Measurements from ENCODE around the gene PPP1R26. TPM values are rescaled to one million over a fixed set of nuclear protein-coding genes. Genes with fewer than 3 reads are reported as not detected.

PPP1R26 gene
- total and polyA plus RNA-seq, 9 of the 15 experiments (the other 6 are each of a cell fraction or from before 2014, with no cell fraction given) = 0.77 to 26.8 (median 9.3) TPM

GRCh38 chr9:135455401-135456030 is 24.1 kb upstream of the PPP1R26 start:
- intact Hi-C loops (cut with micrococcal nuclease) = no loop called here
- H3K9me1 ChIP-seq (ENCODE audit: control insufficient read depth, insufficient read depth, low read length) = no peaks in the 10 kb centered on the region

More at GRCh38 chr9:135455401-135456030, 24.1 kb upstream of the PPP1R26 start:
- POLR2A ChIA-PET = interaction anchor here (1.2 to 2.1 kb wide), 4 partner anchors 13 to 22 kb away, joined by 4 to 11 read pairs (median 5); no protein-coding TSS in a partner anchor
- DNase-seq (ENCODE audit: extremely low read depth in 1 of 4, low spot score in 3 of 4) (no peak), FAIRE-seq (no peak), ATAC-seq (no peak)
- H3K4me1 ChIP-seq (replicated peaks in 1 of 2; ENCODE audit: control insufficient read depth in 2 of 2, insufficient read depth in 2 of 2, low read length in 2 of 2) = peaks cover 5 to 9% of the 10 kb centered on the region in 2 experiments; a peak in 2 of 5 replicates
- BruUV-seq (replicated peaks) = no TSS peak
- H3K36me3 ChIP-seq (ENCODE audit: control insufficient read depth, insufficient read depth, low read length) = no peaks in the 10 kb centered on the region
- no peak for TF ChIP-seq KLF13 (tag; IDR thresholded peaks at IDR 0.05; ENCODE audit: borderline replicate concordance, low read depth)
- TF ChIP-seq ZNF449 (CRISPR knock-in tag; IDR thresholded peaks at IDR 0.05) = no peak
- no peak for TF ChIP-seq NR1H2 (CRISPR knock-in tag; IDR thresholded peaks at IDR 0.05)
- no peak for TF ChIP-seq MLLT1 (IDR thresholded peaks at IDR 0.05)
- TF ChIP-seq ZBTB49 (CRISPR knock-in tag; IDR thresholded peaks at IDR 0.05; ENCODE audit: borderline replicate concordance) = no peak
- TF ChIP-seq, protein P1, sequence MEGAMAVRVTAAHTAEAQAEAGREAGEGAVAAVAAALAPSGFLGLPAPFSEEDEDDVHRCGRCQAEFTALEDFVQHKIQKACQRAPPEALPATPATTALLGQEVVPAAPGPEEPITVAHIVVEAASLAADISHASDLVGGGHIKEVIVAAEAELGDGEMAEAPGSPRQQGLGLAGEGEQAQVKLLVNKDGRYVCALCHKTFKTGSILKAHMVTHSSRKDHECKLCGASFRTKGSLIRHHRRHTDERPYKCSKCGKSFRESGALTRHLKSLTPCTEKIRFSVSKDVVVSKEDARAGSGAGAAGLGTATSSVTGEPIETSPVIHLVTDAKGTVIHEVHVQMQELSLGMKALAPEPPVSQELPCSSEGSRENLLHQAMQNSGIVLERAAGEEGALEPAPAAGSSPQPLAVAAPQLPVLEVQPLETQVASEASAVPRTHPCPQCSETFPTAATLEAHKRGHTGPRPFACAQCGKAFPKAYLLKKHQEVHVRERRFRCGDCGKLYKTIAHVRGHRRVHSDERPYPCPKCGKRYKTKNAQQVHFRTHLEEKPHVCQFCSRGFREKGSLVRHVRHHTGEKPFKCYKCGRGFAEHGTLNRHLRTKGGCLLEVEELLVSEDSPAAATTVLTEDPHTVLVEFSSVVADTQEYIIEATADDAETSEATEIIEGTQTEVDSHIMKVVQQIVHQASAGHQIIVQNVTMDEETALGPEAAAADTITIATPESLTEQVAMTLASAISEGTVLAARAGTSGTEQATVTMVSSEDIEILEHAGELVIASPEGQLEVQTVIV (CRISPR knock-in tag; IDR thresholded peaks at IDR 0.05; ENCODE audit: borderline replicate concordance) = no peak
- TF ChIP-seq SAP30 (IDR thresholded peaks at IDR 0.05; ENCODE audit: borderline replicate concordance, insufficient read depth, low read depth, low read length, poor library complexity, severe bottlenecking) = no peak
- no peak overlapping the region for H3K4me3 ChIP-seq
- H3K27me3 ChIP-seq (ENCODE audit: control insufficient read depth in 2 of 2, insufficient read depth in 2 of 2, low read length in 2 of 2) = no peaks in the 10 kb centered on the region
- H4K20me1 ChIP-seq (replicated peaks; ENCODE audit: control insufficient read depth, insufficient read depth, low read length) = no peaks in the 10 kb centered on the region
- H2AFZ ChIP-seq (ENCODE audit: low read depth, low read length) = no peak overlapping the region
- H3K9me3 ChIP-seq (replicated peaks; ENCODE audit: control insufficient read depth, insufficient read depth, low read depth, low read length) = no peaks in the 10 kb centered on the region
- CTCF ChIA-PET (ENCODE audit: low intra/inter-chr PET ratio) = no interaction called here
- H3K4me2 ChIP-seq (ENCODE audit: insufficient read depth, low read length) = no peak overlapping the region
- H3K9ac ChIP-seq (ENCODE audit: insufficient read depth in 1 of 2, low read depth in 2 of 2, low read length in 2 of 2) = 0 out of 4 replicates have a peak overlapping the region, but pooled peaks of 1 of the 2 experiments have one; percentile 27
- no peak overlapping the region for H3K27ac ChIP-seq (ENCODE audit: extremely low read depth, low read depth, low read length)
- H3K79me2 ChIP-seq (ENCODE audit: control insufficient read depth, insufficient read depth, low read length) = no peaks in the 10 kb centered on the region
- 77% methylated on average over 17 of the region's 23 CpGs for WGBS (ENCODE audit: insufficient coverage, low coverage, missing lambda C conversion rate)
- in situ Hi-C loops (cut with MboI) = no loop called here

Measured in K562 (cell line).